Eye (tissue), 1 donor: ENCODE measurements around the gene LTF.
"Not testable (repeated sequence)": the region's sequence is repeated elsewhere in the genome, so short reads cannot be mapped to it uniquely, and the experiment has no call there.

ENCODE experiments used
- DNase-seq: peaks from one replicate; pipeline ENCODE4 v3.0.0-alpha.2; 2015

The LTF gene

DNA sequence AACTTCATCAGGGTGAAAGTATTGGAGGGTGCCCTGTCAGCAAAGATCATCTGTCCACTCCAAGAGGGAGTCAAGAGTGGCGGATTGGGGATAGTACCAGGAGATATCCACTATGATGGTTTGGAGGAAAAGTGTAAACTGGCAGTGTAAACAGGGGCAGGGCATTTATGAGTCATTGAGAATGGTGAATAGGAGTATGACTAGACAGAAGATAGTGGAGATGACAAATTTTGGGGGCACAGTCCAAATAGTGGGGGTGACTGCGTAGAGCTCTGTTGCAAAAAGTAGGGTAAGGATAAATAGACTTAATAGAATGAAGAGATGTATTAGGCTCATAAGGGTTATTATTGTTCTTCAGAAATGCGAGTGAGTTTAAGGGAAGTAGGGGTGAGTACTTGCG is 75.9 kb downstream of the LTF start:
- DNase-seq, result not testable (repeated sequence)

DNA sequence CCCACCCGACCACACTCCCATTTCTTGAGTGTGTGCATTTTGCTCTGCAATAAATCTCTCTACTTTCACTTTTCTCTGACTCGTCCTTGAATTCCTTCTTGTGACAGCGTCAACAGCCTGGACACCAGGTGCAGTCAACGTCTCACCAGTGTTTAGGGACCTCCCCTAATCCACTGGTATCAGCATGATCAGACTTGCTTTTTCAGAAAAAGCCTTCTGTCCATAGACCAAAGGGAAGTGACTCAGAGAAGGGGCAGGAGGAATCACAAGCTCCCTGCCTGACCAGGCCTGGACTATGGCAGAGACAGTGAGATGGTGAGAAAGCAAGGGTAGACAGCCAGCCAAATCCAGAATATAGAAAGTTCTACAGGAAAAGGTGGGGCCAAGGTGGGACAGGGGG is 78.5 kb downstream of the LTF start:
- DNase-seq, result no peak
